Measurements from ENCODE around the gene TFPI.
"Not testable (repeated sequence)": the region's sequence is repeated elsewhere in the genome, so short reads cannot be mapped to it uniquely, and the experiment has no call there.

The TFPI gene

GRCh38 chr2:187527262-187527661 lies 27.0 kb downstream of the TFPI start:
- no peak for DNase-seq

- no peak for DNase-seq
Observed at GRCh38 chr2:187526792-187527191, 27.4 kb downstream of the TFPI start.

- no peak for DNase-seq
Observed at GRCh38 chr2:187525163-187525900, 28.9 kb downstream of the TFPI start.

- DNase-seq = no peak
Observed at GRCh38 chr2:187523325-187523724, 30.9 kb downstream of the TFPI start.

GRCh38 chr2:187520121-187520624 lies 34.1 kb downstream of the TFPI start:
- DNase-seq = no peak

GRCh38 chr2:187519419-187520120 lies 34.7 kb downstream of the TFPI start:
- DNase-seq = no peak

GRCh38 chr2:187517750-187518361 lies 36.4 kb downstream of the TFPI start:
- DNase-seq = not testable (repeated sequence)

GRCh38 chr2:187516630-187517510 lies 37.4 kb downstream of the TFPI start:
- DNase-seq = not testable (repeated sequence)

- no peak for DNase-seq
Observed at GRCh38 chr2:187514930-187515329, 39.3 kb downstream of the TFPI start.

GRCh38 chr2:187514235-187514829 lies 39.9 kb downstream of the TFPI start:
- not testable (repeated sequence) for DNase-seq

- not testable (repeated sequence) for DNase-seq
Observed at GRCh38 chr2:187513460-187514234, 40.6 kb downstream of the TFPI start.

GRCh38 chr2:187511356-187512315 lies 42.6 kb downstream of the TFPI start:
- DNase-seq = no peak

- DNase-seq = not testable (repeated sequence)
Observed at GRCh38 chr2:187510419-187511355, 43.5 kb downstream of the TFPI start.

GRCh38 chr2:187509667-187510417 lies 44.4 kb downstream of the TFPI start:
- no peak for DNase-seq

- DNase-seq = no peak
Observed at GRCh38 chr2:187506416-187506815, 47.8 kb downstream of the TFPI start.

- no peak for DNase-seq
Observed at GRCh38 chr2:187505065-187505672, 49.1 kb downstream of the TFPI start.

- no peak for DNase-seq
Observed at GRCh38 chr2:187504312-187504921, 49.8 kb downstream of the TFPI start.
